Trophoblast cell (in vitro differentiated cells and primary cell): ENCODE results near the gene KRT1.

ENCODE experiments used
- DNase-seq, 2 donors: peaks; one replicate each; pipeline ENCODE4 v3.0.0-alpha.2; 2016
- H2AFZ ChIP-seq: 2 replicates; pipeline ENCODE4 v1.6.1; 2013; ENCODE audit warnings: low read length, moderate library complexity, mild to moderate bottlenecking; ENCODE audit not compliant: insufficient read depth, poor library complexity
- H2AK5ac ChIP-seq: 2 replicates; pipeline ENCODE4 v1.6.1; 2013; ENCODE audit warnings: mild to moderate bottlenecking, low read length
- H2BK120ac ChIP-seq: 2 replicates; pipeline ENCODE4 v1.6.1; 2013; ENCODE audit warnings: low read length, mild to moderate bottlenecking, moderate library complexity; ENCODE audit not compliant: insufficient read depth, poor library complexity
- H2BK12ac ChIP-seq: 2 replicates; pipeline ENCODE4 v1.6.1; 2013; ENCODE audit warnings: mild to moderate bottlenecking, low read length, moderate library complexity
- H2BK5ac ChIP-seq: 2 replicates; pipeline ENCODE4 v1.6.1; 2013; ENCODE audit warnings: low read length, low read depth, moderate library complexity, mild to moderate bottlenecking; ENCODE audit not compliant: poor library complexity
- H3K14ac ChIP-seq: 2 replicates; pipeline ENCODE4 v1.6.1; 2013; ENCODE audit warnings: mild to moderate bottlenecking, low read length
- H3K18ac ChIP-seq: 2 replicates; pipeline ENCODE4 v1.6.1; 2013; ENCODE audit warnings: mild to moderate bottlenecking, low read length
- H3K23ac ChIP-seq: 2 replicates; pipeline ENCODE4 v1.6.1; 2013; ENCODE audit warnings: low read length
- H3K27ac ChIP-seq: 2 replicates; pipeline ENCODE4 v1.5.1; 2013; ENCODE audit warnings: low read depth, mild to moderate bottlenecking, inconsistent platforms, low read length, moderate library complexity
- H3K27me3 ChIP-seq: 2 replicates; pipeline ENCODE4 v1.6.1; 2013; ENCODE audit warnings: inconsistent platforms, mild to moderate bottlenecking, low read length, moderate library complexity; ENCODE audit not compliant: insufficient read depth
- H3K36me3 ChIP-seq, 2 experiments: 1 replicate in 1 of 2; 2 replicates in 1 of 2; pipeline ENCODE4 v1.6.1; 2013; ENCODE audit warnings: low read length in 2 of 2, mild to moderate bottlenecking in 2 of 2, moderate library complexity in 1 of 2; ENCODE audit not compliant: insufficient read depth in 2 of 2, control insufficient read depth in 1 of 2
- H3K4ac ChIP-seq: 2 replicates; pipeline ENCODE4 v1.6.1; 2013; ENCODE audit warnings: low read depth, mild to moderate bottlenecking, low read length, moderate library complexity
- H3K4me1 ChIP-seq, 2 experiments: 1 replicate in 1 of 2; 2 replicates in 1 of 2; pipeline ENCODE4 v1.6.1; 2013; ENCODE audit warnings: low read length in 2 of 2, mild to moderate bottlenecking in 2 of 2, moderate library complexity in 1 of 2; ENCODE audit not compliant: insufficient read depth in 2 of 2, control insufficient read depth in 1 of 2
- H3K4me2 ChIP-seq: 2 replicates; pipeline ENCODE4 v1.6.1; 2013; ENCODE audit warnings: inconsistent platforms, mild to moderate bottlenecking, low read length, moderate library complexity
- H3K4me3 ChIP-seq: 2 replicates; pipeline ENCODE4 v1.5.1; 2013; ENCODE audit warnings: mild to moderate bottlenecking, low read depth, low read length, inconsistent platforms
- H3K79me1 ChIP-seq: one replicate; pipeline ENCODE4 v1.6.1; 2013; ENCODE audit warnings: low read length
- H3K79me2 ChIP-seq: 2 replicates; pipeline ENCODE4 v1.6.1; 2013; ENCODE audit warnings: low read length, mild to moderate bottlenecking; ENCODE audit not compliant: control insufficient read depth, insufficient read depth, poor library complexity
- H3K9ac ChIP-seq: 2 replicates; pipeline ENCODE4 v1.6.1; 2013; ENCODE audit warnings: mild to moderate bottlenecking, low read length
- H3K9me3 ChIP-seq: 2 replicates; pipeline ENCODE4 v1.6.1; 2013; ENCODE audit warnings: low read depth, mild to moderate bottlenecking, control low read depth, inconsistent platforms, low read length; ENCODE audit not compliant: insufficient read depth
- H4K12ac ChIP-seq: 2 replicates; pipeline ENCODE4 v1.6.1; 2013; ENCODE audit warnings: low read depth, mild to moderate bottlenecking, low read length, moderate library complexity
- H4K8ac ChIP-seq: 2 replicates; pipeline ENCODE4 v1.6.1; 2013; ENCODE audit warnings: low read depth, mild to moderate bottlenecking, low read length, moderate library complexity
- H4K91ac ChIP-seq: one replicate; pipeline ENCODE4 v1.6.1; 2013; ENCODE audit warnings: low read depth, mild to moderate bottlenecking, low read length, moderate library complexity
- WGBS: extraction: QIAGEN DNeasy Blood & Tissue Kit; methylation state at CpG from one replicate; pipeline ENCODE4 v1.1.7; 2013; ENCODE audit warnings: missing lambda C conversion rate; ENCODE audit not compliant: insufficient read length, insufficient coverage; ENCODE audit errors: extremely low coverage; 5-methylcytosine and 5-hydroxymethylcytosine counted together

Gene KRT1

GRCh38 chr12:52684431-52684830, 4.2 kb upstream of the KRT1 start:
- WGBS, result no CpG with 5 or more reads among the region's 2 CpGs
- Histone ChIP-seq H3K4me1 (no peaks in the 10 kb centered on the region), H3K27me3 (no peaks in the 10 kb centered on the region)

GRCh38 chr12:52683575-52684300, 3.5 kb upstream of the KRT1 start:
- DNase-seq, result no peak
- H2BK5ac ChIP-seq, result no peak overlapping the region
- no CpG with 5 or more reads among the region's 12 CpGs for WGBS
- H3K27me3 ChIP-seq, result no peaks in the 10 kb centered on the region
- no peak overlapping the region for H3K9ac ChIP-seq
- no peak overlapping the region for H2AK5ac ChIP-seq
- H2AFZ ChIP-seq, result no peak overlapping the region
- no peaks in the 10 kb centered on the region for H3K4me1 ChIP-seq
- H3K14ac ChIP-seq, result no peak overlapping the region
- H2BK120ac ChIP-seq, result no peak overlapping the region
- H2BK12ac ChIP-seq, result no peak overlapping the region
- no peaks in the 10 kb centered on the region for H3K79me1 ChIP-seq
- no peak overlapping the region for H4K91ac ChIP-seq
- H3K23ac ChIP-seq, result no peak overlapping the region
- H3K4me2 ChIP-seq, result no peak overlapping the region
- H3K79me2 ChIP-seq, result no peaks in the 10 kb centered on the region
- H3K4me3 ChIP-seq, result no peak overlapping the region
- H3K4ac ChIP-seq, result no peak overlapping the region
- H3K9me3 ChIP-seq, result peaks cover 3% of the 10 kb centered on the region
- no peak overlapping the region for H4K12ac ChIP-seq
- H3K27ac ChIP-seq, result no peak overlapping the region
- H4K8ac ChIP-seq, result no peak overlapping the region
- no peak overlapping the region for H3K18ac ChIP-seq
- H3K36me3 ChIP-seq, result no peaks in the 10 kb centered on the region

More at GRCh38 chr12:52684431-52684830, 4.2 kb upstream of the KRT1 start:
- Histone ChIP-seq H2AK5ac (no peak overlapping the region), H3K4me2 (no peak overlapping the region), H3K14ac (no peak overlapping the region), H4K91ac (no peak overlapping the region), H3K9me3 (peaks cover 3% of the 10 kb centered on the region), H3K79me1 (no peaks in the 10 kb centered on the region), H4K8ac (no peak overlapping the region), H3K23ac (no peak overlapping the region), H3K18ac (no peak overlapping the region), H2BK5ac (no peak overlapping the region), H3K79me2 (no peaks in the 10 kb centered on the region), H2AFZ (no peak overlapping the region), H2BK12ac (no peak overlapping the region), H2BK120ac (no peak overlapping the region), H3K9ac (no peak overlapping the region), H3K4me3 (no peak overlapping the region), H4K12ac (no peak overlapping the region), H3K36me3 (no peaks in the 10 kb centered on the region), H3K4ac (no peak overlapping the region), H3K27ac (no peak overlapping the region)
- no peak for DNase-seq

GRCh38 chr12:52682938-52683574, 2.8 kb upstream of the KRT1 start:
- no peak overlapping the region for H2BK12ac ChIP-seq
- H3K4me3 ChIP-seq, result no peak overlapping the region
- DNase-seq, result no peak
- peaks cover 3% of the 10 kb centered on the region for H3K9me3 ChIP-seq
- no peak overlapping the region for H3K4me2 ChIP-seq
- no peak overlapping the region for H2AFZ ChIP-seq
- no peak overlapping the region for H2BK5ac ChIP-seq
- H3K18ac ChIP-seq, result no peak overlapping the region
- no peak overlapping the region for H3K23ac ChIP-seq
- H3K79me1 ChIP-seq, result no peaks in the 10 kb centered on the region
- H3K4ac ChIP-seq, result no peak overlapping the region
- H4K8ac ChIP-seq, result no peak overlapping the region
- no peak overlapping the region for H2AK5ac ChIP-seq
- H3K4me1 ChIP-seq, result no peaks in the 10 kb centered on the region
- no peaks in the 10 kb centered on the region for H3K79me2 ChIP-seq
- peaks cover 4% of the 10 kb centered on the region for H3K27me3 ChIP-seq
- H3K27ac ChIP-seq, result no peak overlapping the region
- no CpG with 5 or more reads among the region's 4 CpGs for WGBS
- no peaks in the 10 kb centered on the region for H3K36me3 ChIP-seq
- no peak overlapping the region for H3K14ac ChIP-seq
- no peak overlapping the region for H4K91ac ChIP-seq
- H4K12ac ChIP-seq, result no peak overlapping the region
- H2BK120ac ChIP-seq, result no peak overlapping the region
- H3K9ac ChIP-seq, result no peak overlapping the region

- Histone ChIP-seq H3K4me3 (no peak overlapping the region), H4K91ac (no peak overlapping the region), H3K4me2 (no peak overlapping the region), H3K4ac (no peak overlapping the region), H4K8ac (no peak overlapping the region), H2BK12ac (no peak overlapping the region), H2BK120ac (no peak overlapping the region), H3K79me1 (no peaks in the 10 kb centered on the region), H3K9me3 (peaks cover 3% of the 10 kb centered on the region), H2BK5ac (no peak overlapping the region), H4K12ac (no peak overlapping the region), H3K27me3 (peaks cover 4% of the 10 kb centered on the region), H2AFZ (no peak overlapping the region), H3K18ac (no peak overlapping the region), H3K23ac (no peak overlapping the region), H3K9ac (no peak overlapping the region), H3K27ac (no peak overlapping the region), H3K79me2 (no peaks in the 10 kb centered on the region), H2AK5ac (no peak overlapping the region), H3K36me3 (no peaks in the 10 kb centered on the region), H3K4me1 (no peaks in the 10 kb centered on the region), H3K14ac (no peak overlapping the region)
- no peak for DNase-seq
- no CpG with 5 or more reads among the region's 2 CpGs for WGBS
Observed at GRCh38 chr12:52682381-52682660, 2.1 kb upstream of the KRT1 start.
